Measurements from ENCODE around the gene MAN2B2. TPM values are rescaled to one million over a fixed set of nuclear protein-coding genes. Genes with fewer than 3 reads are reported as not detected.

MAN2B2 gene
- total and polyA plus RNA-seq, 2 experiments from 2014 or later, result 22.2 to 24.0 TPM

GRCh38 chr4:6586715-6587325 lies 11.8 kb downstream of the MAN2B2 start:
- no peak overlapping the region for H3K27ac ChIP-seq
- no peaks in the 10 kb centered on the region for H3K9me3 ChIP-seq (ENCODE audit: low read depth)
- no peak overlapping the region for H3K4me2 ChIP-seq
- no peaks in the 10 kb centered on the region for H3K9me2 ChIP-seq (replicated peaks; ENCODE audit: insufficient read depth)
- no peak for TF ChIP-seq EZH2phosphoT487 (IDR thresholded peaks at IDR 0.05; ENCODE audit: low read depth, severe bottlenecking, unreplicated experiment)
- TF ChIP-seq, protein P1, sequence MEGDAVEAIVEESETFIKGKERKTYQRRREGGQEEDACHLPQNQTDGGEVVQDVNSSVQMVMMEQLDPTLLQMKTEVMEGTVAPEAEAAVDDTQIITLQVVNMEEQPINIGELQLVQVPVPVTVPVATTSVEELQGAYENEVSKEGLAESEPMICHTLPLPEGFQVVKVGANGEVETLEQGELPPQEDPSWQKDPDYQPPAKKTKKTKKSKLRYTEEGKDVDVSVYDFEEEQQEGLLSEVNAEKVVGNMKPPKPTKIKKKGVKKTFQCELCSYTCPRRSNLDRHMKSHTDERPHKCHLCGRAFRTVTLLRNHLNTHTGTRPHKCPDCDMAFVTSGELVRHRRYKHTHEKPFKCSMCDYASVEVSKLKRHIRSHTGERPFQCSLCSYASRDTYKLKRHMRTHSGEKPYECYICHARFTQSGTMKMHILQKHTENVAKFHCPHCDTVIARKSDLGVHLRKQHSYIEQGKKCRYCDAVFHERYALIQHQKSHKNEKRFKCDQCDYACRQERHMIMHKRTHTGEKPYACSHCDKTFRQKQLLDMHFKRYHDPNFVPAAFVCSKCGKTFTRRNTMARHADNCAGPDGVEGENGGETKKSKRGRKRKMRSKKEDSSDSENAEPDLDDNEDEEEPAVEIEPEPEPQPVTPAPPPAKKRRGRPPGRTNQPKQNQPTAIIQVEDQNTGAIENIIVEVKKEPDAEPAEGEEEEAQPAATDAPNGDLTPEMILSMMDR (IDR thresholded peaks at IDR 0.05; ENCODE audit: poor library complexity), result no peak
- TF ChIP-seq EZH2 (IDR thresholded peaks at IDR 0.05; ENCODE audit: borderline replicate concordance), result no peak
- H2AFZ ChIP-seq, result no peak overlapping the region
- WGBS (ENCODE audit: low lambda C conversion rate, missing lambda C conversion rate), result 92% methylated on average over 26 of the region's 26 CpGs
- no peaks in the 10 kb centered on the region for H3K36me3 ChIP-seq (replicated peaks; ENCODE audit: insufficient read depth, low read depth)
- H3K79me2 ChIP-seq, result no peaks in the 10 kb centered on the region
- no peak for DNase-seq (ENCODE audit: low spot score)
- no peaks in the 10 kb centered on the region for H3K4me1 ChIP-seq (ENCODE audit: insufficient read depth)
- no peaks in the 10 kb centered on the region for H3K27me3 ChIP-seq
- H3K4me3 ChIP-seq, result no peak overlapping the region
- H4K20me1 ChIP-seq (ENCODE audit: insufficient read depth, poor library complexity, severe bottlenecking), result no peaks in the 10 kb centered on the region

GRCh38 chr4:6589444-6589843 lies 14.5 kb downstream of the MAN2B2 start:
- no peaks in the 10 kb centered on the region for H3K4me1 ChIP-seq (ENCODE audit: insufficient read depth)
- no peaks in the 10 kb centered on the region for H3K79me2 ChIP-seq
- no peaks in the 10 kb centered on the region for H3K36me3 ChIP-seq (replicated peaks; ENCODE audit: insufficient read depth, low read depth)
- no peak for TF ChIP-seq EZH2 (IDR thresholded peaks at IDR 0.05; ENCODE audit: borderline replicate concordance)
- TF ChIP-seq, protein P1 (IDR thresholded peaks at IDR 0.05; ENCODE audit: poor library complexity), result no peak
- TF ChIP-seq EZH2phosphoT487 (IDR thresholded peaks at IDR 0.05; ENCODE audit: low read depth, severe bottlenecking, unreplicated experiment), result no peak
- WGBS (ENCODE audit: low lambda C conversion rate, missing lambda C conversion rate), result 100% methylated on average over 4 of the region's 4 CpGs
- no peaks in the 10 kb centered on the region for H3K9me2 ChIP-seq (replicated peaks; ENCODE audit: insufficient read depth)
- H4K20me1 ChIP-seq (ENCODE audit: insufficient read depth, poor library complexity, severe bottlenecking), result no peaks in the 10 kb centered on the region
- no peak overlapping the region for H3K4me2 ChIP-seq
- no peak overlapping the region for H3K27ac ChIP-seq
- H3K9me3 ChIP-seq (ENCODE audit: low read depth), result no peaks in the 10 kb centered on the region
- H3K4me3 ChIP-seq, result no peak overlapping the region
- no peak for DNase-seq (ENCODE audit: low spot score)
- H3K27me3 ChIP-seq, result no peaks in the 10 kb centered on the region
- H2AFZ ChIP-seq, result no peak overlapping the region

DNA sequence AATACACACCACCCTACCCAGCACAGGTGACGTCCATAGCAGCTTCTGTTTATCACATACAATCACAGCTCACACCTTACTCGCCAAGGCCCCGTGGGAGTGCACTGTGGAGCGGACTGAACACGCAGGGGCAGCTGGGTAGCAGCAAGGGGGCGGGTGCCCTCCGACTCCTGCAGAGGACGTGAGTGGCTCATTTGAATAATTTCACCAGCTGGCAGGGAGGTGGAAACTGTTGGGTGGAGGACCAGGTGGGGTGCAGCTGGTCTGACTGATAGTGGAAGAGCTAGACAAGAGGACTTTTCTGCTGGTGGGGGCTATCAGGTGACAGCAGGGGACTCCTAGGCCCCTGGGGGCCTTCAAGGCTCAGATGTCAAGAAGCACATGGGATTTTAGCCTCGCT lies 16.3 kb downstream of the MAN2B2 start:
- no peaks in the 10 kb centered on the region for H3K4me1 ChIP-seq (ENCODE audit: insufficient read depth)
- H3K9me2 ChIP-seq (replicated peaks; ENCODE audit: insufficient read depth), result no peaks in the 10 kb centered on the region
- H3K4me3 ChIP-seq, result no peak overlapping the region
- H3K27ac ChIP-seq, result no peak overlapping the region
- no peak overlapping the region for H3K4me2 ChIP-seq
- H3K9me3 ChIP-seq (ENCODE audit: low read depth), result no peaks in the 10 kb centered on the region
- no peaks in the 10 kb centered on the region for H3K79me2 ChIP-seq
- no peak overlapping the region for H2AFZ ChIP-seq
- no peaks in the 10 kb centered on the region for H3K27me3 ChIP-seq
- DNase-seq (ENCODE audit: low spot score), result no peak
- no peak for TF ChIP-seq EZH2 (IDR thresholded peaks at IDR 0.05; ENCODE audit: borderline replicate concordance)
- no peak for TF ChIP-seq EZH2phosphoT487 (IDR thresholded peaks at IDR 0.05; ENCODE audit: low read depth, severe bottlenecking, unreplicated experiment)
- TF ChIP-seq, protein P1 (IDR thresholded peaks at IDR 0.05; ENCODE audit: poor library complexity), result no peak
- WGBS (ENCODE audit: low lambda C conversion rate, missing lambda C conversion rate), result 77% methylated on average over 9 of the region's 9 CpGs
- no peaks in the 10 kb centered on the region for H3K36me3 ChIP-seq (replicated peaks; ENCODE audit: insufficient read depth, low read depth)
- no peaks in the 10 kb centered on the region for H4K20me1 ChIP-seq (ENCODE audit: insufficient read depth, poor library complexity, severe bottlenecking)

Measured in hepatocyte (in vitro differentiated cells).